OCI-LY7 (cell line): ENCODE data around the gene MRAP. TPM values are rescaled to one million over a fixed set of nuclear protein-coding genes. Genes with fewer than 3 reads are reported as not detected.

Experiments used
- BruUV-seq: library from RNA; stranded (reverse); fragments of 400-500 nt; replicated peaks from 2 replicates; lab custom pipeline; 2021; lab: Mats Ljungman, UMichigan
- CTCF ChIA-PET: fragments of 300-600 bp; sonication (Branson Sonifier 250); formaldehyde crosslinking; loops from one replicate; lab custom pipeline; 2022; ENCODE audit warnings: antibody characterized with exemption; ENCODE audit not compliant: unreplicated experiment; lab: Charles Lee
- POLR2A ChIA-PET: fragments of 300-600 bp; sonication (Branson Sonifier 250); formaldehyde crosslinking; loops from one replicate; lab custom pipeline; 2022; ENCODE audit warnings: antibody characterized with exemption; lab: Charles Lee
- DNase-seq: peaks from one replicate; pipeline ENCODE4 v3.0.0-alpha.2; 2015; ENCODE audit warnings: low spot score
- H2AFZ ChIP-seq: fragments of 200-600 bp; sonication (generic), shearing (Covaris generic); 2 replicates; pipeline ENCODE4 v1.6.1; 2014; ENCODE audit warnings: mild to moderate bottlenecking, antibody characterized with exemption, low read length, moderate library complexity
- H3K27ac ChIP-seq: fragments of 200-600 bp; sonication (generic); 2 replicates; pipeline ENCODE4 v1.5.1; 2014; ENCODE audit warnings: mixed run types, low read depth, mild to moderate bottlenecking, moderate library complexity, low read length, inconsistent platforms; ENCODE audit not compliant: poor library complexity, severe bottlenecking
- H3K36me3 ChIP-seq: fragments of 200-600 bp; sonication (generic); 2 replicates; pipeline ENCODE4 v1.6.1; 2014; ENCODE audit warnings: mild to moderate bottlenecking, antibody characterized with exemption, low read length, moderate library complexity, mixed read lengths; ENCODE audit not compliant: insufficient read depth
- H3K4me1 ChIP-seq: fragments of 200-600 bp; sonication (generic); 2 replicates; pipeline ENCODE4 v1.5.1; 2014; ENCODE audit warnings: mild to moderate bottlenecking, low read length; ENCODE audit not compliant: insufficient read depth, poor library complexity, severe bottlenecking
- H3K4me2 ChIP-seq: fragments of 200-600 bp; sonication (generic); 2 replicates; pipeline ENCODE4 v1.6.1; 2014; ENCODE audit warnings: mild to moderate bottlenecking, low read length
- H3K4me3 ChIP-seq: fragments of 200-600 bp; sonication (generic); 2 replicates; pipeline ENCODE4 v1.5.1; 2014; ENCODE audit warnings: mild to moderate bottlenecking, low read depth, low read length; ENCODE audit not compliant: poor library complexity, severe bottlenecking
- H3K79me2 ChIP-seq: fragments of 200-600 bp; sonication (generic); 2 replicates; pipeline ENCODE4 v1.6.1; 2016; ENCODE audit warnings: low read depth, mild to moderate bottlenecking, low read length, moderate library complexity, mixed read lengths; ENCODE audit not compliant: insufficient read depth
- H3K9me2 ChIP-seq: fragments of 200-600 bp; sonication (generic); 2 replicates; pipeline ENCODE4 v1.6.1; 2016; ENCODE audit warnings: mild to moderate bottlenecking, low read length, mixed read lengths; ENCODE audit not compliant: insufficient read depth
- H3K9me3 ChIP-seq: fragments of 200-600 bp; sonication (generic); 2 replicates; pipeline ENCODE4 v1.6.1; 2014; ENCODE audit warnings: mild to moderate bottlenecking, mixed run types, low read length, mixed read lengths
- H4K20me1 ChIP-seq: fragments of 200-600 bp; sonication (generic); 2 replicates; pipeline ENCODE4 v1.6.1; 2014; ENCODE audit warnings: mild to moderate bottlenecking, antibody characterized with exemption, low read length, moderate library complexity, mixed read lengths; ENCODE audit not compliant: insufficient read depth
- EZH2phosphoT487 ChIP-seq: fragments of 200-600 bp; sonication (generic); IDR thresholded peaks from 2 replicates; pipeline ENCODE4 v1.6.1; 2018; ENCODE audit warnings: low read depth, borderline replicate concordance, mild to moderate bottlenecking, mixed run types, antibody characterized with exemption, low read length, moderate library complexity, mixed read lengths
- intact Hi-C: fragments of 100-400 bp; cut with micrococcal nuclease; formaldehyde crosslinking; loops from one replicate; pipeline ENCODE4 v1.10.0; 2022; ENCODE audit not compliant: unreplicated experiment
- total RNA-seq, 2 experiments: library from RNA; depleted of rRNA in 1 of 2; stranded (reverse); fragments of >200 nt in 1 of 2; shearing (Covaris generic) in 1 of 2; gene quantifications; 2 replicates each; pipeline ENCODE4 v1.2.3, GENCODE V29; 2014 to 2022
- TF ChIP-seq, protein P1 (sequence below): fragments of 200-600 bp; sonication (generic); conservative IDR thresholded peaks from 2 replicates; pipeline ENCODE4 v1.5.1; 2014; ENCODE audit warnings: mild to moderate bottlenecking, antibody characterized with exemption, low read length, moderate library complexity, mixed read lengths

The MRAP gene
- total RNA-seq, 2 experiments from 2014 or later = not detected

DNA sequence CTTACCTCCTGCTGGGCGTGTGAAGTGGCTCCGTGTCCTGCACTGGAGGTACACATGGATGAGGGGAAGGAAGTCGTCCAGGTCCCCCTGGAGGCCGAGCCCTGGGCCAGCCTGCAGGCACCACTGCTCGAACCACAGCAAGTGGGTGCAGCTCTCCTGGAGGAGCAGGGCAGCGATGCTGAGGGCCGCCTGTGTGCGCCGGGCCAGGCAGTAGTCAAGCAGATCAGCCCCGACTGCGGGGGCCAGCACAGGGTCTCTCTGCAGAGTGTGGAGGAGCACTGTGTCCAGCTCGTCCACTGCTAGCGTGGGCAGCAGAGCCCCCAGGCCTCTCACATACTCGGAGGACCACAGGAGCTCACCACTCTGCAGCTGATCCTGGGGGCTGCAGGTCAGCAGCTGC is 48.3 kb downstream of the MRAP start:
- DNase-seq = no peak
- POLR2A ChIA-PET = no interaction called here
- CTCF ChIA-PET = no interaction called here
- TF ChIP-seq EZH2phosphoT487 = no peak
- TF ChIP-seq, protein P1, sequence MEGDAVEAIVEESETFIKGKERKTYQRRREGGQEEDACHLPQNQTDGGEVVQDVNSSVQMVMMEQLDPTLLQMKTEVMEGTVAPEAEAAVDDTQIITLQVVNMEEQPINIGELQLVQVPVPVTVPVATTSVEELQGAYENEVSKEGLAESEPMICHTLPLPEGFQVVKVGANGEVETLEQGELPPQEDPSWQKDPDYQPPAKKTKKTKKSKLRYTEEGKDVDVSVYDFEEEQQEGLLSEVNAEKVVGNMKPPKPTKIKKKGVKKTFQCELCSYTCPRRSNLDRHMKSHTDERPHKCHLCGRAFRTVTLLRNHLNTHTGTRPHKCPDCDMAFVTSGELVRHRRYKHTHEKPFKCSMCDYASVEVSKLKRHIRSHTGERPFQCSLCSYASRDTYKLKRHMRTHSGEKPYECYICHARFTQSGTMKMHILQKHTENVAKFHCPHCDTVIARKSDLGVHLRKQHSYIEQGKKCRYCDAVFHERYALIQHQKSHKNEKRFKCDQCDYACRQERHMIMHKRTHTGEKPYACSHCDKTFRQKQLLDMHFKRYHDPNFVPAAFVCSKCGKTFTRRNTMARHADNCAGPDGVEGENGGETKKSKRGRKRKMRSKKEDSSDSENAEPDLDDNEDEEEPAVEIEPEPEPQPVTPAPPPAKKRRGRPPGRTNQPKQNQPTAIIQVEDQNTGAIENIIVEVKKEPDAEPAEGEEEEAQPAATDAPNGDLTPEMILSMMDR = no peak
- Histone ChIP-seq H3K4me1 (no peaks in the 10 kb centered on the region), H2AFZ (no peak overlapping the region), H3K9me3 (peaks cover 18% of the 10 kb centered on the region; the same call in 1 of the 2 replicates), H4K20me1 (no peaks in the 10 kb centered on the region), H3K79me2 (no peaks in the 10 kb centered on the region), H3K9me2 (no peaks in the 10 kb centered on the region), H3K36me3 (peaks cover 100% of the 10 kb centered on the region), H3K4me3 (no peak overlapping the region), H3K4me2 (no peak overlapping the region), H3K27ac (no peak overlapping the region)
- intact Hi-C loops = no loop called here
- BruUV-seq = no TSS peak

DNA sequence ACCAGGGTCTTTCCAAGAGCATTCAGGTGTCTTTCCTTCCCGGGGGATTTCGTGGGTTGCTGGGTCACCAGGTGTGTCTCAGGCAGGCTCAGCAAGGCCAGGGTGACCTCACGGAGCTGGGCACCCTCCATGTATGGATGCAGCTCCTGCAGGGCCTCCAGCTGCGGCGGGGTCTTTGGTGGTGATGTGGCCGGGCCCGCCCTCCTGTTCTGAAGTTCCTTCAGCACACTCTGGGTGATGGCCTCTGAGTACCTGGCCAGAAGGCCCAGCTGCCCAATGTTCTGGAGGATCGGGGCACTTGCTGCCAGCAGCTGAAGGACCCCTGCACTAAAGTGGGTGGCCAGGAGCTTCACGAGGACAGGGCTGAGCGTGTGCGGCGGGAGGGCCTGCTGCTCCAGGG is 48.7 kb downstream of the MRAP start:
- intact Hi-C loops = no loop called here
- Histone ChIP-seq H4K20me1 (no peaks in the 10 kb centered on the region), H3K9me3 (peaks cover 18% of the 10 kb centered on the region; the same call in 1 of the 2 replicates), H3K4me3 (no peak overlapping the region), H3K36me3 (peaks cover 100% of the 10 kb centered on the region), H3K4me2 (no peak overlapping the region), H3K4me1 (no peaks in the 10 kb centered on the region), H3K9me2 (no peaks in the 10 kb centered on the region), H2AFZ (no peak overlapping the region), H3K27ac (no peak overlapping the region), H3K79me2 (no peaks in the 10 kb centered on the region)
- ChIA-PET POLR2A (interaction anchor here (0.5 kb wide), 1 partner anchor 399 kb away, joined by 3 read pairs; no protein-coding TSS in a partner anchor), CTCF (no interaction called here)
- TF ChIP-seq, protein P1 = no peak
- no peak for TF ChIP-seq EZH2phosphoT487
- no peak for DNase-seq
- BruUV-seq = no TSS peak

DNA sequence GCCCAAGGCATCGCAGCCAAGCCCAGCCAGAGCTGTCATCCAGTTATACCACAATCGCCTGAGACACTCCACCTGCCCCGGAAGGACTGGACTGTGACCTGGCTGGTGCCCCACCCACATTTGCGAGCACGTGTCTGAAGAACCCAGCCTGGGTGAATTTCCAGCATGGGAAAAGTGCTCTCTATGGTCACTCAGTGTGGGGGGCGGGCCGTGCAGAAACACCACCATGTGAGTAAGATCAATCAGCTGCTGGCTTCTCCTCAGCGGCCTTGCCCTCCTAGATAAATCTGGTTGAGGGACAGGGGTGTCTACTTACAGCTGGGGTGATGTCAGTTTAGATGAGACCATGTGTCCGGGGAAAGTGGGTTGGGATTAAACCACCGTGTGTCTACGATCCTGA is 49.3 kb downstream of the MRAP start:
- Histone ChIP-seq H3K79me2 (no peaks in the 10 kb centered on the region), H3K27ac (no peak overlapping the region), H3K9me2 (no peaks in the 10 kb centered on the region), H2AFZ (no peak overlapping the region), H3K4me3 (no peak overlapping the region), H3K4me1 (no peaks in the 10 kb centered on the region), H3K4me2 (no peak overlapping the region), H3K9me3 (peaks cover 18% of the 10 kb centered on the region; the same call in 1 of the 2 replicates), H3K36me3 (peaks cover 100% of the 10 kb centered on the region), H4K20me1 (no peaks in the 10 kb centered on the region)
- POLR2A ChIA-PET = interaction anchor here (0.6 kb wide), 1 partner anchor 54 kb away, joined by 3 read pairs; no protein-coding TSS in a partner anchor
- DNase-seq = no peak
- intact Hi-C loops = no loop called here
- BruUV-seq = no TSS peak
- CTCF ChIA-PET = no interaction called here
- TF ChIP-seq, protein P1 = no peak
- no peak for TF ChIP-seq EZH2phosphoT487
